Astrocyte of the hippocampus (primary cell): ENCODE measurements around the gene NSMCE3.
"Not testable (repeated sequence)": the region's sequence is repeated elsewhere in the genome, so short reads cannot be mapped to it uniquely, and the experiment has no call there.

Experiments used
- DNase-seq: peaks from one replicate; pipeline ENCODE4 v3.0.0; 2011; ENCODE audit warnings: low read depth, low spot score

The NSMCE3 gene

GRCh38 chr15:29270169-29270955 lies 740 bp upstream of the NSMCE3 start:
- DNase-seq, result peak; percentile 31

- peak; percentile 67 for DNase-seq
Measured at GRCh38 chr15:29268706-29269484, 727 bp downstream of the NSMCE3 start.

- DNase-seq, result no peak
Measured at GRCh38 chr15:29266052-29266582, 3.5 kb downstream of the NSMCE3 start.

- DNase-seq, result no peak
Measured at GRCh38 chr15:29263289-29263688, 6.3 kb downstream of the NSMCE3 start.

GRCh38 chr15:29262738-29263137 lies 6.9 kb downstream of the NSMCE3 start:
- DNase-seq, result no peak

- DNase-seq, result no peak
Measured at GRCh38 chr15:29260896-29261295, 8.7 kb downstream of the NSMCE3 start.

GRCh38 chr15:29259233-29259632 lies 10.4 kb downstream of the NSMCE3 start:
- DNase-seq, result no peak

- no peak for DNase-seq
Measured at GRCh38 chr15:29252234-29252633, 17.4 kb downstream of the NSMCE3 start.

- no peak for DNase-seq
Measured at GRCh38 chr15:29244544-29244943, 25.1 kb downstream of the NSMCE3 start.

GRCh38 chr15:29244123-29244522 lies 25.5 kb downstream of the NSMCE3 start:
- DNase-seq, result no peak

- no peak for DNase-seq
Measured at GRCh38 chr15:29242456-29243242, 27.0 kb downstream of the NSMCE3 start.

GRCh38 chr15:29241207-29241606 lies 28.4 kb downstream of the NSMCE3 start:
- no peak for DNase-seq

GRCh38 chr15:29239395-29239794 lies 30.2 kb downstream of the NSMCE3 start:
- DNase-seq, result no peak

GRCh38 chr15:29233566-29233965 lies 36.1 kb downstream of the NSMCE3 start:
- no peak for DNase-seq

GRCh38 chr15:29226436-29227208 lies 43.0 kb downstream of the NSMCE3 start:
- no peak for DNase-seq

- no peak for DNase-seq
Measured at GRCh38 chr15:29225534-29226234, 43.9 kb downstream of the NSMCE3 start.

GRCh38 chr15:29224987-29225363 lies 44.6 kb downstream of the NSMCE3 start:
- DNase-seq, result not testable (repeated sequence)

- not testable (repeated sequence) for DNase-seq
Measured at GRCh38 chr15:29224235-29224986, 45.2 kb downstream of the NSMCE3 start.

- no peak for DNase-seq
Measured at GRCh38 chr15:29223640-29224039, 46.0 kb downstream of the NSMCE3 start.
